IMR-90 (cell line): Measurements from ENCODE around the gene RAET1E. TPM values are rescaled to one million over a fixed set of nuclear protein-coding genes. Genes with fewer than 3 reads are reported as not detected.

Experiments
- ATAC-seq: fragments of 200-7000 bp; cut with Tn5 transposase; 2 replicates; pipeline ENCODE4 v1.9.1; 2020; ENCODE audit warnings: low read depth, mild to moderate bottlenecking, moderate library complexity
- BruUV-seq: library from RNA; stranded (reverse); fragments of 400-500 nt; replicated peaks from 2 replicates; lab custom pipeline; 2021; lab: Mats Ljungman, UMichigan
- CTCF ChIA-PET: fragments of 300-600 bp; formaldehyde crosslinking; extraction: SDS; loops from one replicate; lab custom pipeline; 2021; ENCODE audit warnings: antibody characterized with exemption; lab: Yijun Ruan, JAX
- POLR2A ChIA-PET: fragments of 300-600 bp; sonication (Branson Sonifier 250); formaldehyde crosslinking; loops from one replicate; lab custom pipeline; 2022; ENCODE audit warnings: antibody characterized with exemption; ENCODE audit not compliant: unreplicated experiment; lab: Charles Lee
- DNase-seq: peaks from one replicate; pipeline ENCODE4 v3.0.0; 2013
- H2AFZ ChIP-seq: replicated peaks from 2 replicates; pipeline ENCODE3; 2013; ENCODE audit warnings: low read length, mild to moderate bottlenecking; ENCODE audit not compliant: poor library complexity
- H2AK5ac ChIP-seq: 2 replicates; pipeline ENCODE4 v1.6.1; 2013; ENCODE audit warnings: low read depth, low read length, inconsistent platforms
- H2AK9ac ChIP-seq: replicated peaks from 2 replicates; pipeline ENCODE3; 2013; ENCODE audit warnings: mild to moderate bottlenecking, low read depth, low read length, moderate library complexity; ENCODE audit not compliant: poor library complexity
- H2BK120ac ChIP-seq: 2 replicates; pipeline ENCODE4 v1.6.1; 2013; ENCODE audit warnings: low read depth, low read length, inconsistent platforms
- H2BK15ac ChIP-seq: 3 replicates; pipeline ENCODE4 v1.6.1; 2013; ENCODE audit warnings: low read depth, low read length, inconsistent platforms
- H2BK20ac ChIP-seq: 2 replicates; pipeline ENCODE4 v1.6.1; 2013; ENCODE audit warnings: low read depth, mild to moderate bottlenecking, inconsistent platforms, low read length, moderate library complexity
- H2BK5ac ChIP-seq: 2 replicates; pipeline ENCODE4 v1.6.1; 2013; ENCODE audit warnings: mild to moderate bottlenecking, low read depth, low read length, inconsistent platforms; ENCODE audit not compliant: poor library complexity, severe bottlenecking
- H3K14ac ChIP-seq: replicated peaks from 2 replicates; pipeline ENCODE4 v1.6.1; 2013; ENCODE audit warnings: low read depth, low read length, inconsistent platforms
- H3K18ac ChIP-seq: 2 replicates; pipeline ENCODE4 v1.6.1; 2013; ENCODE audit warnings: low read depth, low read length, control low read depth
- H3K23ac ChIP-seq: 2 replicates; pipeline ENCODE4 v1.6.1; 2013; ENCODE audit warnings: low read depth, low read length, inconsistent platforms
- H3K27ac ChIP-seq: 2 replicates; pipeline ENCODE4 v1.5.1; 2013; ENCODE audit warnings: mild to moderate bottlenecking, control low read depth, low read length; ENCODE audit not compliant: insufficient read depth
- H3K27me3 ChIP-seq: 2 replicates; pipeline ENCODE4 v1.6.1; 2013; ENCODE audit warnings: low read length; ENCODE audit not compliant: control insufficient read depth, insufficient read depth
- H3K36me3 ChIP-seq: 2 replicates; pipeline ENCODE4 v1.6.1; 2013; ENCODE audit warnings: low read length, mixed read lengths; ENCODE audit not compliant: control insufficient read depth, insufficient read depth
- H3K4ac ChIP-seq: 2 replicates; pipeline ENCODE4 v1.6.1; 2013; ENCODE audit warnings: low read depth, low read length, inconsistent platforms
- H3K4me1 ChIP-seq: 2 replicates; pipeline ENCODE4 v1.6.1; 2013; ENCODE audit warnings: low read length, mixed read lengths; ENCODE audit not compliant: control insufficient read depth, insufficient read depth
- H3K4me2 ChIP-seq: 2 replicates; pipeline ENCODE4 v1.6.1; 2013; ENCODE audit warnings: low read depth, mild to moderate bottlenecking, control low read depth, low read length, moderate library complexity
- H3K4me3 ChIP-seq: 2 replicates; pipeline ENCODE4 v1.5.1; 2013; ENCODE audit warnings: low read depth, mild to moderate bottlenecking, control low read depth, low read length, moderate library complexity; ENCODE audit not compliant: insufficient read depth
- H3K56ac ChIP-seq: 2 replicates; pipeline ENCODE4 v1.6.1; 2013; ENCODE audit warnings: low read length, inconsistent platforms; ENCODE audit not compliant: insufficient read depth; ENCODE audit errors: extremely low read depth
- H3K79me1 ChIP-seq, 2 experiments: 2 replicates each; pipeline ENCODE4 v1.6.1; 2013; ENCODE audit warnings: low read length in 2 of 2, inconsistent platforms in 1 of 2, low read depth in 1 of 2
- H3K9ac ChIP-seq: 2 replicates; pipeline ENCODE4 v1.6.1; 2013; ENCODE audit warnings: low read depth, low read length, control low read depth
- H3K9me1 ChIP-seq: 2 replicates; pipeline ENCODE4 v1.6.1; 2013; ENCODE audit warnings: low read length, inconsistent platforms; ENCODE audit not compliant: insufficient read depth
- H3K9me3 ChIP-seq: 2 replicates; pipeline ENCODE4 v1.6.1; 2013; ENCODE audit warnings: low read length; ENCODE audit not compliant: control insufficient read depth, insufficient read depth
- H4K20me1 ChIP-seq: 2 replicates; pipeline ENCODE4 v1.6.1; 2013; ENCODE audit warnings: low read length, inconsistent platforms; ENCODE audit not compliant: insufficient read depth
- H4K5ac ChIP-seq: 2 replicates; pipeline ENCODE4 v1.6.1; 2013; ENCODE audit warnings: mild to moderate bottlenecking, low read depth, low read length, control low read depth
- H4K8ac ChIP-seq, 2 experiments: 2 replicates each; pipeline ENCODE4 v1.6.1; 2013; ENCODE audit warnings: low read depth in 2 of 2, low read length in 2 of 2, control low read depth in 1 of 2, inconsistent platforms in 1 of 2
- H4K91ac ChIP-seq: 2 replicates; pipeline ENCODE4 v1.6.1; 2013; ENCODE audit warnings: low read depth, low read length, inconsistent platforms; ENCODE audit not compliant: insufficient read depth
- BHLHE40 ChIP-seq: fragments of 150-350 bp; IDR thresholded peaks from 2 replicates; pipeline ENCODE4 v1.6.1; 2016; ENCODE audit warnings: mild to moderate bottlenecking, low read depth, low read length
- CHD1 ChIP-seq: IDR thresholded peaks from 2 replicates; pipeline ENCODE4 v1.6.1; 2012; ENCODE audit warnings: low read depth, low read length, improper control_type of control experiment
- CTCF ChIP-seq: conservative IDR thresholded peaks from 2 replicates; pipeline ENCODE4 v1.5.1; 2012; ENCODE audit warnings: mild to moderate bottlenecking, low read depth, low read length, improper control_type of control experiment
- FOS ChIP-seq: fragments of 150-350 bp; IDR thresholded peaks from 2 replicates; pipeline ENCODE4 v1.6.1; 2016; ENCODE audit warnings: low read depth, low read length
- MAZ ChIP-seq: IDR thresholded peaks from 2 replicates; pipeline ENCODE4 v1.6.1; 2012; ENCODE audit warnings: low read depth, mild to moderate bottlenecking, low read length, improper control_type of control experiment, moderate library complexity, borderline replicate concordance
- MXI1 ChIP-seq: IDR thresholded peaks from 2 replicates; pipeline ENCODE4 v1.6.1; 2012; ENCODE audit warnings: low read depth, mild to moderate bottlenecking, low read length, moderate library complexity, borderline replicate concordance
- RAD21 ChIP-seq: IDR thresholded peaks from 2 replicates; pipeline ENCODE4 v1.6.1; 2012; ENCODE audit warnings: low read length, improper control_type of control experiment
- RFX5 ChIP-seq: IDR thresholded peaks from 2 replicates; pipeline ENCODE4 v1.8.0; 2012; ENCODE audit warnings: low read depth, mild to moderate bottlenecking, low read length, moderate library complexity
- SMC3 ChIP-seq: fragments of 150-350 bp; IDR thresholded peaks from 2 replicates; pipeline ENCODE4 v1.6.1; 2016; ENCODE audit warnings: low read depth, mild to moderate bottlenecking, antibody characterized with exemption, low read length, moderate library complexity
- WGBS, 2 experiments: methylation state at CpG; one replicate each; pipeline versions ENCODE4 v1.1.5 to v1.1.7; 2013; ENCODE audit warnings: missing lambda C conversion rate in 2 of 2; ENCODE audit not compliant: insufficient read length in 1 of 2; ENCODE audit errors: extremely low coverage in 2 of 2; 5-methylcytosine and 5-hydroxymethylcytosine counted together
- dilution Hi-C: fragments of 300-500 bp; cut with HindIII; formaldehyde crosslinking; loops from one replicate; pipeline ENCODE4 v1.14.3; 2018; ENCODE audit warnings: low sequenced_read_pairs; ENCODE audit not compliant: unreplicated experiment
- in situ Hi-C: fragments of 300-500 bp; cut with MboI; formaldehyde crosslinking; loops from 3 replicates; pipeline ENCODE4 v1.14.3; 2019; ENCODE audit warnings: low sequenced_read_pairs, inconsistent platforms, mixed read lengths
- intact Hi-C: fragments of 100-400 bp; cut with micrococcal nuclease; formaldehyde crosslinking; loops from 2 replicates; pipeline ENCODE4 v1.10.0; 2022
- polyA plus RNA-seq, 3 experiments: library from polyadenylated mRNA; depleted of rRNA; stranded (reverse); fragments of >200 nt; gene quantifications; 2 replicates each; pipeline ENCODE4 v1.2.3, GENCODE V29; 2012; ENCODE audit warnings: low replicate concordance in 1 of 3
- total RNA-seq: library from RNA; depleted of rRNA; stranded (reverse); fragments of >200 nt; gene quantifications from 2 replicates; pipeline ENCODE4 v1.2.3, GENCODE V29; 2012
- TF ChIP-seq, protein P1 (sequence below): fragments of 150-350 bp; IDR thresholded peaks from 2 replicates; pipeline ENCODE4 v1.6.1; 2017; ENCODE audit warnings: mild to moderate bottlenecking, antibody characterized with exemption, low read length, low read depth

RAET1E gene
- total and polyA plus RNA-seq, 2 of the 4 experiments (the other 2 are of a cell fraction), result not detected

DNA sequence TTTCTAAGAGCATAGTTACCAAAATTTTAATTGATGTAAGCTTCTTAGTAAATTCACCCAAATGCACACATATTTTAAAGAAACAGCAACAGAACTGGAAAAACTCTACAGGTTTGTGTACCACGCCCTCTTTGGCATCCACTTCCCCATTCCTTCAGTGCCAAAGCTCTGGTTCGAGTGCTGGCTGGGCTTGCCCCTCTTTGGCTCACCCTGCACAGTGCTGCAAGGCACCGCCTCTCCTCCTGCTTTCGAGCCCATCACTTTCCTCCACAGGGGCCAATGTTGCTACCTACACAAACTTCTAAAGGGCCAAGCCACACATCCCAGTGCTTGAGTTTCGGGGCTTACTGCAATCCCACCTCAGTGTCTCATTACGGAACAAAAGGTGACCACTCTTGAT is 43.4 kb downstream of the RAET1E start:
- ChIA-PET POLR2A (no interaction called here), CTCF (interaction anchor here (0.7 kb wide), 1 partner anchor 11 kb away, joined by 3 read pairs; no protein-coding TSS in a partner anchor)
- H3K9me1 ChIP-seq, result peaks cover 23% of the 10 kb centered on the region
- no TSS peak for BruUV-seq
- H2AK9ac ChIP-seq, result peak overlapping the region; percentile 92
- H2BK120ac ChIP-seq, result peak overlapping the region; percentile 99
- DNase-seq, result no peak
- H2BK5ac ChIP-seq, result peak overlapping the region; percentile 98
- H3K14ac ChIP-seq, result peak overlapping the region; percentile 91
- intact Hi-C loops (no loop called here), dilution Hi-C loops (no loop called here), in situ Hi-C loops (no loop called here)
- peak overlapping the region; percentile 97 for H3K27ac ChIP-seq
- no peaks in the 10 kb centered on the region for H3K27me3 ChIP-seq
- H2AK5ac ChIP-seq, result peak overlapping the region; percentile 98
- H3K18ac ChIP-seq, result peak overlapping the region; percentile 85
- peaks cover 4% of the 10 kb centered on the region for H3K36me3 ChIP-seq
- H2AFZ ChIP-seq, result peak overlapping the region; percentile 46
- H2BK20ac ChIP-seq, result peak overlapping the region; percentile 98
- H4K20me1 ChIP-seq, result peaks cover 2% of the 10 kb centered on the region; the same call in 1 of the 2 replicates
- peaks cover 23% of the 10 kb centered on the region for H3K4me1 ChIP-seq
- 46% methylated on average over 2 of the region's 6 CpGs; no CpG with 5 or more reads in 1 of the 2 experiments for WGBS, 2 experiments
- peak overlapping the region; percentile 98 for H4K91ac ChIP-seq
- H2BK15ac ChIP-seq, result peak overlapping the region; percentile 98
- peak overlapping the region; percentile 98 for H3K4ac ChIP-seq
- H3K4me3 ChIP-seq, result no peak overlapping the region
- H4K5ac ChIP-seq, result peak overlapping the region; percentile 86
- peak overlapping the region; percentile 89 for H3K23ac ChIP-seq
- H3K9ac ChIP-seq, result peak overlapping the region; percentile 41
- ATAC-seq, result peak; percentile 16
- peak overlapping the region; percentile 82 for H3K4me2 ChIP-seq
- H3K9me3 ChIP-seq, result no peaks in the 10 kb centered on the region
- H3K79me1 ChIP-seq, result peaks cover 14 to 60% of the 10 kb centered on the region in 2 experiments
- peak overlapping the region; percentile 73 to 74 for H4K8ac ChIP-seq
- peak overlapping the region; percentile 93 for H3K56ac ChIP-seq
- TF ChIP-seq MXI1 (no peak), FOS (no peak), CTCF (no peak), RAD21 (no peak), SMC3 (no peak), RFX5 (no peak), MAZ (no peak), CHD1 (no peak), BHLHE40 (no peak)
- TF ChIP-seq, protein P1, sequence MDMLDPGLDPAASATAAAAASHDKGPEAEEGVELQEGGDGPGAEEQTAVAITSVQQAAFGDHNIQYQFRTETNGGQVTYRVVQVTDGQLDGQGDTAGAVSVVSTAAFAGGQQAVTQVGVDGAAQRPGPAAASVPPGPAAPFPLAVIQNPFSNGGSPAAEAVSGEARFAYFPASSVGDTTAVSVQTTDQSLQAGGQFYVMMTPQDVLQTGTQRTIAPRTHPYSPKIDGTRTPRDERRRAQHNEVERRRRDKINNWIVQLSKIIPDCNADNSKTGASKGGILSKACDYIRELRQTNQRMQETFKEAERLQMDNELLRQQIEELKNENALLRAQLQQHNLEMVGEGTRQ, result no peak
